Gastrocnemius medialis (tissue), 4 donors: Measurements from ENCODE around the gene PGAM2.

ENCODE experiments used
- CTCF ChIP-seq, 5 experiments: fragments of 450-650 bp in 3 of 5; fragments of 200-600 bp in 2 of 5; sonication (generic) in 2 of 5; IDR thresholded peaks in 4 of 5; conservative IDR thresholded peaks in 1 of 5; 1 replicate in 4 of 5; 2 replicates in 1 of 5; pipeline ENCODE4 v1.5.1; 2016 to 2019; ENCODE audit warnings: antibody characterized with exemption in 5 of 5, mild to moderate bottlenecking in 3 of 5, moderate library complexity in 3 of 5
- POLR2A ChIP-seq, 2 donors: fragments of 450-650 bp; IDR thresholded peaks; one replicate each; pipeline ENCODE4 v1.6.1; 2017; ENCODE audit warnings: antibody characterized with exemption in 2 of 2, mild to moderate bottlenecking in 2 of 2, moderate library complexity in 2 of 2

GRCh38 chr7:44071726-44072363 is 6.5 kb upstream of the PGAM2 start:
- TF ChIP-seq CTCF (IDR thresholded peaks at IDR 0.05 in 4 of 5, conservative IDR thresholded peaks at IDR 0.05 in 1 of 5): no peak
- no peak for TF ChIP-seq POLR2A (IDR thresholded peaks at IDR 0.05)
